Stimulated activated naive B cell treated with anti-CD40 and anti-IgM and Interleukin-4, amounts not matched to agents 10 μg/mL and 1 μg/mL and 100 μg/mL, for 72 hours (primary cell): Measurements from ENCODE around the gene KRTDAP.

ENCODE experiments used
- ATAC-seq, 2 donors: fragments of 150-1000 bp; cut with Tn5 transposase; replicated peaks; 2 replicates each; pipeline ENCODE4 v1.10.0; 2021; ENCODE audit warnings: moderate library complexity in 1 of 2
- DNase-seq: peaks from one replicate; pipeline ENCODE4 v3.0.0; 2021
- H3K27ac Mint-ChIP-seq: one replicate; pipeline ENCODE4 v1.8.0; 2022; ENCODE audit warnings: mild to moderate bottlenecking, mixed read lengths
- H3K27me3 Mint-ChIP-seq, 2 donors: one replicate each; pipeline ENCODE4 v1.8.0; 2022; ENCODE audit warnings: mixed read lengths in 2 of 2
- H3K36me3 Mint-ChIP-seq, 2 donors: one replicate each; pipeline ENCODE4 v1.8.0; 2022; ENCODE audit warnings: mixed read lengths in 2 of 2, mild to moderate bottlenecking in 1 of 2
- H3K4me1 Mint-ChIP-seq, 2 donors: one replicate each; pipeline ENCODE4 v1.8.0; 2022; ENCODE audit warnings: mixed read lengths in 2 of 2, mild to moderate bottlenecking in 1 of 2
- H3K4me3 Mint-ChIP-seq, 2 donors: one replicate each; pipeline ENCODE4 v1.8.0; 2022; ENCODE audit warnings: mild to moderate bottlenecking in 2 of 2, mixed read lengths in 2 of 2, moderate library complexity in 1 of 2
- H3K9me3 Mint-ChIP-seq, 2 donors: one replicate each; pipeline ENCODE4 v1.8.0; 2022; ENCODE audit warnings: mixed read lengths in 2 of 2, mild to moderate bottlenecking in 1 of 2

KRTDAP gene

DNA sequence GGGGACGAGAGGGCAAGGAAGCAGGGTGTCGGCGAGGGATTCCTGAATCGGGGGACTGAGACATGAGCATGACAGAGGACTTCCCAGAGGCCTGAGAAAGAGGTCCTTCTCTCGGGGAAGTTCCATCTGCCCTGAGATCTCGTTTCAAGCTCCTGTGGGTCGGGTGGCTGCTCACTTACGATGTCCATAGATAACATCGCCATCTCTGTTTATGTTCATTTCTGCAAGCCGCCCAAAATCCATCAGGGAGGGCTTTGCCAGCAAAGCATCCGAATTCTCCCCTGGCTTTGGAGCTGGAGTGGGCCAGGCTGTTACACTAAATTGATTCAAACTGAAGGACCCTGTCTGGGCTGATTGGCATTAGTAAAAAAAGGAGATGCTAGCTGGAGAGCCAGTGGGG lies 17.3 kb upstream of the KRTDAP start:
- Mint-ChIP-seq H3K4me1 (peaks cover 12 to 16% of the 10 kb centered on the region in 2 donors), H3K4me3 (no peak overlapping the region), H3K27me3 (peaks cover 66 to 83% of the 10 kb centered on the region in 2 donors), H3K27ac (no peak overlapping the region), H3K36me3 (no peaks in the 10 kb centered on the region), H3K9me3 (no peaks in the 10 kb centered on the region)
- ATAC-seq, result no peak
- DNase-seq, result no peak

DNA sequence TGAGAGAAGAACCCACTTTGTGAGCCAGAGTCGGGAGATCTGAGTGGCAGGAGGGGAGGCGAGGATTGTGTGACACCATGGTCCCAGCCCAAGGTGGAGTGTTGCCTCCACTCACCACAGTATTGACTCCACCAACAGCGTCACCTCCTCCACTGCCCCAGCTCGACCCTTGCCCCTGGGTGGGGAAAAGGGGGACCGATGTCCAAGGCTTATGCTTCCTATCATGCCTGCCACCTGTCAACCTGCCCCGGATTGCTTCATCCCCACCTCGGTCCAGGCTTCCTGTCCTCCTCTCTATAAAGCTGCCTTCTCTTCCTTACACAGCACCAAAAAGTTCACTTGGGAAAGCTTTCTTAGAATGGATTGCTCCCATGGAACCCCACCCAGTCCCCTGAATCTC lies 15.7 kb upstream of the KRTDAP start:
- H3K4me1 Mint-ChIP-seq, result peaks cover 11 to 16% of the 10 kb centered on the region in 2 donors
- H3K27ac Mint-ChIP-seq, result no peak overlapping the region

DNA sequence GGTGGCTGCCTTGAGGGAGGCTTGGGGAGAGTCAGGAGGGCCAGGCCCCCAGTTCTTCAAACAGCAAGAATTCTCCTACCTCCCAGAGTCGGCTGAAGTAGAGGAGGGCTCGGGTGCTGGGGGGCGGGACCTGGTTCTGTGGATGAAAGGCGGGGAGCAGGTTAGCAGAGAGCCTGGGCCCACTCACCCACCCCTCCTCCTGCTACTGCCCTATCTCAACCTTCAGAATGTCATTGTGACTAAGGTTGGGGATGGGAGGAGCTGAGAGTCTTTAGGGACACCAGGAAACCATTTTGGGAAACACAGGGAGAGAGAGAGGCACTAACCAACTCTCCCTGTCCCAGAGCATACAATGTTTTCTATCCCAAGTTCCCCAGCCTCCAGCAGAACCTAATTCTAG lies 12.5 kb upstream of the KRTDAP start:
- ATAC-seq (no peak), DNase-seq (no peak)
- H3K36me3 Mint-ChIP-seq, result no peaks in the 10 kb centered on the region
- no peaks in the 10 kb centered on the region for H3K9me3 Mint-ChIP-seq
- peaks cover 42 to 49% of the 10 kb centered on the region in 2 donors for H3K27me3 Mint-ChIP-seq
- no peak overlapping the region for H3K4me3 Mint-ChIP-seq
- H3K27ac Mint-ChIP-seq, result no peak overlapping the region
- peaks cover 0 to 1% of the 10 kb centered on the region in 2 donors for H3K4me1 Mint-ChIP-seq

More for the DNA sequence above, 15.7 kb upstream of the KRTDAP start:
- no peaks in the 10 kb centered on the region for H3K36me3 Mint-ChIP-seq
- DNase-seq (no peak), ATAC-seq (no peak)
- peaks cover 58 to 76% of the 10 kb centered on the region in 2 donors for H3K27me3 Mint-ChIP-seq
- no peak overlapping the region for H3K4me3 Mint-ChIP-seq
- H3K9me3 Mint-ChIP-seq, result no peaks in the 10 kb centered on the region

DNA sequence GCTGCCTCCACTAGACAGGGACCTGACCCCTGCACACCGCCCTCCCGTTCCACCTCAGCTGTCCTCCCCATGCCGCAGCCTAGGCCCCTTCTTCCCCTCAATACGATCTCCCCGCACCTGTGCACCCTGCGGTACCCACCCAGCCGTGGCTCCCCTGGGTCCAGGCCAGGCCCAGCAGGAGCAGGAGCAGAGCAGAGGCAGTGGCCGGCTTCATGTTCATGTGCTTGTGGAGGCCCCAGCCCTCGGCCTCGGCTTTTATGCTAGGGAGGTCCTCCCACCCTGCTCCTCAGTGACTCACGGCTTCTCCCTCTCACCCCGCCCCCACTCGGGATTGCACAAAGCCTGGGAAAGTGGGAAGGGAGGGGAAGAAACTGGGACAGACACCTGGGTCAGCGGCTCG lies 11.4 kb upstream of the KRTDAP start:
- no peak for ATAC-seq
- peaks cover 33 to 40% of the 10 kb centered on the region in 2 donors for H3K27me3 Mint-ChIP-seq
- H3K4me1 Mint-ChIP-seq, result peaks cover 0 to 1% of the 10 kb centered on the region in 2 donors
- no peak overlapping the region for H3K4me3 Mint-ChIP-seq
- no peaks in the 10 kb centered on the region for H3K9me3 Mint-ChIP-seq
- no peak for DNase-seq
- no peaks in the 10 kb centered on the region for H3K36me3 Mint-ChIP-seq
- H3K27ac Mint-ChIP-seq, result no peak overlapping the region

DNA sequence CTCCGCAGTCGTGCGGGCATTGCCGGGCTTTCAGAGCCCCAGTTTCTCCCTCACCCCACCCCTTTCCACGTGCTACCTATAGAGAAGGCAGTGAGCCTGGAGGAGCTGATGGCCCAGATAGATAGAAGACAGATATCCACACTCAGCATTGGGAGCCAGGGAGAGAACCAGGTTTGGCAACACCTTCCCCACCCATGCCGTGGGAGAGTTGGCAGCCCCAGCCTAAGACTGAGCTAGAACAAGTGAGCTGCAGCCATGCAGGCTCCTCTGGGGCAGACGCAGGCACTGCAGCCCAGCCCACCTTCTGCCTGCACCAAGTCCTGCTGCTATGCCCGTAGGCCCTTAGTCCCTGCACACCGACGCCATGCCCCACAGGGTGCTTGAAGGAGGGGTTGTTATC lies 10.3 kb upstream of the KRTDAP start:
- no peak for ATAC-seq
- Mint-ChIP-seq H3K9me3 (no peaks in the 10 kb centered on the region), H3K27me3 (peaks cover 25 to 31% of the 10 kb centered on the region in 2 donors), H3K4me3 (no peak overlapping the region), H3K4me1 (peaks cover under 1 to 1% of the 10 kb centered on the region in 2 donors), H3K36me3 (no peaks in the 10 kb centered on the region), H3K27ac (no peak overlapping the region)
- no peak for DNase-seq

DNA sequence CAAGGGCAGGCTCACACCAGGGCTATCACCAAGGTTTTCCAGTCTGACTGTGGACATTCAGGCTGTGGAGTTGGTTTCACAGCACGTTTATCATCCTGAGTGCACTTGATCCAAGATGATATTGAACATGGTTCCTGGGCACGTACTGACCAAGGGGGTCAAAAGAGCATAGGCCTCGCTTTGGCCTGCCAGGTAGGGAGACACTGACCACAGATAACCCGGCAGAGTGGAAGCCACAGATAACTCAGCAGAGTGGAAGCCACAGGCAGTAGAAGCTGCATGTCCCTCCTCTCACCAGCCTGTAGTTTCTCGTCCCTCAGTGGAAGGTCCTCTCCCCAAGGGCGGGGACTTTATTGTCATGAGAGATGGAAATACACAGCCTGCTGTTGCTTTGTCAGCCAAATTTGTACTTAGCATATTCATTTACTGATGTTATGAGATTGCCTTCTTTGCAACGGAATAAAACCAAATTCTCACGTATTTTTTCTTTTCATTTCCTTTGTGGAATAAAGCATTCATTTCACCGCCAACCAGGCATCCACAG lies 8.8 kb upstream of the KRTDAP start:
- Mint-ChIP-seq H3K27me3 (peaks cover 18 to 23% of the 10 kb centered on the region in 2 donors), H3K36me3 (no peaks in the 10 kb centered on the region), H3K27ac (no peak overlapping the region), H3K4me3 (no peak overlapping the region), H3K4me1 (peaks cover 5 to 11% of the 10 kb centered on the region in 2 donors), H3K9me3 (no peaks in the 10 kb centered on the region)
- DNase-seq (no peak), ATAC-seq (no peak)

DNA sequence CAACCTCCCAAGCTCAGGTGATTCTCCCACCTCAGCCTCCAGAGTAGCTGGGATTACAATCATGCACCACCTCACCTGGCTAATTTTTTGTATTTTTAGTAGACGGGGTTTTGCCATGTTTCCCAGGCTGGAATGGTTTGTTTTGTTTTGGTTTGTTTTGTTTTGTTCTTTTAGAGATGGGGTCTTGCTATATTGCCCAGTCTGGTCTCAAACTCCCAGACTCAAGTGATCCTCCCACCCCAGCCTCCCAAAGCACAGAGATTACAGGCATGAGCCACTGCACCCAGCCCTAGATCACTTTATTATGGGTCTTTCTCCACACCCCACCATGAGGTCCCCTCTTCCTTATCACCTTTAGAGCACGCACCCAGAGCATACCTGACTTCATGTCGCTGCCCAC lies 8.0 kb upstream of the KRTDAP start:
- no peak overlapping the region for H3K27ac Mint-ChIP-seq
- peaks cover 5 to 11% of the 10 kb centered on the region in 2 donors for H3K4me1 Mint-ChIP-seq
- DNase-seq, result no peak
- H3K36me3 Mint-ChIP-seq, result no peaks in the 10 kb centered on the region
- H3K4me3 Mint-ChIP-seq, result no peak overlapping the region
- no peaks in the 10 kb centered on the region for H3K9me3 Mint-ChIP-seq
- ATAC-seq, result no peak
- peaks cover 18 to 20% of the 10 kb centered on the region in 2 donors for H3K27me3 Mint-ChIP-seq

DNA sequence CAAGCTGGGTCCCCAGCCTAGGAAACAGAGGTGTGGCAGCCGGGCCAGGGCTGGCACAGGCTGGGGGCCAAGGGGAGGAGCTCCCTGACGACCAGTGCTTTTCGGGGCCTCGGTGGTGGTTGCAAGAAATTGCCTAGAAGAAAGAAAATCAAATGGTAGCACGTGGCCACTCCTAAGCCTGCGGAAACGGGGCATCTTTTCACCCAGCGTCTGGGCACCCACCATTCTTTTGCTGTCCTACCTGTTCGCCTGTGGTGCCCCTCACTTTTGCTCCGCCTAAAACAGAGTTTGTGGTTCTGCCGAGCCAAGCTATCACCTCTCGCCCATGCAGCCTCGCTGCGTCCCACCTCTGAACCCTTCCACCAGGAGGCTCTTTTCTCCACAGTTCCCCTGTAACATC lies 7.1 kb upstream of the KRTDAP start:
- DNase-seq (no peak), ATAC-seq (no peak)
- Mint-ChIP-seq H3K9me3 (no peaks in the 10 kb centered on the region), H3K4me3 (no peak overlapping the region), H3K27me3 (peaks cover 12 to 14% of the 10 kb centered on the region in 2 donors), H3K36me3 (no peaks in the 10 kb centered on the region), H3K4me1 (peaks cover 4 to 11% of the 10 kb centered on the region in 2 donors), H3K27ac (no peak overlapping the region)

DNA sequence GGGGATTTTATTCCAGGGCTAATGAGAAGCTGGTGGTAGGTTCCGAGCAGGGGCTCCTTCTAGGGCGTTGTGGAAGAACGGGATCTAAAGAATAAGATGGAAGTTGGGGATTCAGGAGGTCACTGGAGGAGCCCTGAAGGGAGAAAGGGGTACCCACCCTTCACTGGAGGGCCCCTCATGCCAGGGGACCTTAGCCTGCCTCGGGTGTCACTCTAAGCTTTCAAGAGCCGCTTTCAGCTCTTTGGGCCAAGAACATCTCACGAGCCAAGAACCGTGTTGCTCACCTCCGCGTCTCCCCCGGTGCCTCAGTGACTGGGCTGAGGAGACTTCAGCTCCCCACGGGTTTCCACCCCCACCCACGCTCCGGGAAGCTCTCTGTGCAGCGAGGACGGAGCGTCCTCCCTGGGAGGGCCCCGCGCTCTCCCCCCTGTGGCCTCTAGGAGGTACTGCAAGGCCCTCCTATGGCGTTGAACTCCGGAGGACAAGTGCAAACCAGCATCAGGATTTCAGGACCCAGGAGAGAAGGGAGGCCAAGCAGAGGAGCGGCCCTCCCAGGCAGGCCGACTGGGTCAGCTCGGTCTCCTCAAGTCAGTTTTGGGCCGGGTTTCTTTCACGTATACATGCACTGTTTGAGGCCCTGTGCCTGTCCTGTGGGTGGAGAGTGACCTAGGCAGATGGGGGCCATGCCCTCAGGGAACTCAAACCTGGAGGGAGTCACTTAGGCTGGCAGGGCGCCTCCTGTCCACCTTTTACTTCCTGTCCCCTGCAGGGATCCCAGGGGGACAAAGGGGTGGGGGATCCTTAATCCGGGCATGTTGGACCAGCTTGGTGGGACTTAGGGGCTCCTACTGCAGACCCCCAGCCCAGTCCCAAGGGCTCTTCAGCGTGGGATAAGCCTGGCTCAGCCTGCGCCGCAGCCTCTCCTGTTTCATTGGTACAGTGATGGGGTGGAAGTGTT lies 5.1 kb upstream of the KRTDAP start:
- Mint-ChIP-seq H3K27me3 (peaks cover 9 to 14% of the 10 kb centered on the region in 2 donors), H3K36me3 (no peaks in the 10 kb centered on the region), H3K27ac (no peak overlapping the region), H3K9me3 (no peaks in the 10 kb centered on the region), H3K4me3 (peak overlapping the region; percentile 67 to 68), H3K4me1 (peaks cover 4 to 11% of the 10 kb centered on the region in 2 donors)
- ATAC-seq (peak; percentile 92), DNase-seq (peak; percentile 48)

DNA sequence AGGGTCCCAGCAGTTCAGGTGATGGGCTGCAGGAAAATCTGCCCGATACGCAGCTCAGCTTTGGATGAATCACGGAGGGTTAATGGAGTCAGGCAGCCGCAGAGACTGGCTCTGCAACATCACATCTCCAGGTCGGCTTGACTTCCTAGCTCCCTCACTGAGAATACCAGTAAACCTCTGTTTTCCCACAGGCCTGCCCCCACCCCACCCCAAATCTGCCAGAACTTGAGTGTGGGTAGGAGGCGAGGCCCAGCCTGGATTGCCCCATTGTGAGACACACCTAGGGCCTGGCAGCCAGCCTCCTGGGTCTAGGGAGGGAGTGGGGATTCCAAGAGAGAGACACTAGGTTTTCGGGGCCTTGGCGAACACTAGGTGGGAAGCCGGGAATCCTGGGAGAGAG lies 3.7 kb upstream of the KRTDAP start:
- peaks cover 15 to 20% of the 10 kb centered on the region in 2 donors for H3K27me3 Mint-ChIP-seq
- ATAC-seq, result no peak
- no peak overlapping the region for H3K4me3 Mint-ChIP-seq
- DNase-seq, result no peak
- H3K9me3 Mint-ChIP-seq, result no peaks in the 10 kb centered on the region
- peaks cover 4 to 11% of the 10 kb centered on the region in 2 donors for H3K4me1 Mint-ChIP-seq
- no peaks in the 10 kb centered on the region for H3K36me3 Mint-ChIP-seq
- H3K27ac Mint-ChIP-seq, result no peak overlapping the region

DNA sequence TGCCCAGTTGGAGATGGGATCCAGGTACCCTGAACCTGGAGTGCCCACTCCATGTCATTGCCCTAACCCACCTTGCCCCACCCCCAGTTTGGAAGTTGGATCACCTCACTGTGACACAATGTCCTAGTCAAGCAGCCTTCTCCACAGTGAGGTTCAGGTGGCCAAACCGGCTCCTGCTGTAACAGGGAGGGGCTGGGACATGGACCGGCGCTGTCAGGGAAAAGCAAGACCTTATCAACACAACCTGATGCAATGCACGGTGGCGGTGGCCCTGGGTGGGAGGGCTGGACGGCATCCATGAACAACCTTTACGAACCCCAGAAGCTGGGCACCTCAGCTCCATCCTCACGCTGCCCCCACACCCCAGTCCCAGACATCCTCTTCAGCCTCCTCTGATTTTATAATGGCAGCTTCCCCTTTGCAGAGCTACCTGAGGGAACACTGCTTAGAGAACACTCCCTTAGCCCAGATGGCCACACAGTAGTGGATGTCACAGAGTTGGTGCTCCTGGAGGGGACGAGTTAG lies 1.6 kb upstream of the KRTDAP start:
- Mint-ChIP-seq H3K4me3 (no peak overlapping the region), H3K36me3 (no peaks in the 10 kb centered on the region), H3K27me3 (peaks cover 20 to 29% of the 10 kb centered on the region in 2 donors), H3K9me3 (no peaks in the 10 kb centered on the region), H3K4me1 (peaks cover 4 to 11% of the 10 kb centered on the region in 2 donors), H3K27ac (no peak overlapping the region)
- ATAC-seq, result no peak
- no peak for DNase-seq

DNA sequence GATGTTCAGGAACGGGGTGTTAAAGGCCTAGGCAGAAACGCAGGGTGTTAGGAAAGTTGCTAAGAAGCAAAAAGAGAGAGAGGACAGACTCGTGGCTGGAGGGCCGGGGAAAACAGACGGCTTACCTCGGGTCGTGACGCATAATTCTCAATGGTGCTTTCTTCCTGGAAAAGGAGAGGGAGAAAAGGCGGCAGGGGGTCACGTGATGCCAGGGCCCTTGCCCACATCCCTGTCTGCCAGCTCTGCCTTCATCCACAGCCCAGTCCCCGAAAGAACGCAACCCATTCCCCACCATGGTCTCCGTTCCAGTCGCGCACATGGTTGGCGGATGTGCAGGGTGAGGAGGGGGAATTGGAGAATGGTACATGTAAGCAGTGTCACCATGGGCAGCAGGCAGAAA lies 1.6 kb downstream of the KRTDAP start:
- H3K9me3 Mint-ChIP-seq, result no peaks in the 10 kb centered on the region
- no peaks in the 10 kb centered on the region for H3K36me3 Mint-ChIP-seq
- no peak overlapping the region for H3K4me3 Mint-ChIP-seq
- no peak overlapping the region for H3K27ac Mint-ChIP-seq
- ATAC-seq (no peak), DNase-seq (no peak)
- H3K27me3 Mint-ChIP-seq, result peaks cover 16 to 33% of the 10 kb centered on the region in 2 donors
- H3K4me1 Mint-ChIP-seq, result peaks cover 9 to 13% of the 10 kb centered on the region in 2 donors

DNA sequence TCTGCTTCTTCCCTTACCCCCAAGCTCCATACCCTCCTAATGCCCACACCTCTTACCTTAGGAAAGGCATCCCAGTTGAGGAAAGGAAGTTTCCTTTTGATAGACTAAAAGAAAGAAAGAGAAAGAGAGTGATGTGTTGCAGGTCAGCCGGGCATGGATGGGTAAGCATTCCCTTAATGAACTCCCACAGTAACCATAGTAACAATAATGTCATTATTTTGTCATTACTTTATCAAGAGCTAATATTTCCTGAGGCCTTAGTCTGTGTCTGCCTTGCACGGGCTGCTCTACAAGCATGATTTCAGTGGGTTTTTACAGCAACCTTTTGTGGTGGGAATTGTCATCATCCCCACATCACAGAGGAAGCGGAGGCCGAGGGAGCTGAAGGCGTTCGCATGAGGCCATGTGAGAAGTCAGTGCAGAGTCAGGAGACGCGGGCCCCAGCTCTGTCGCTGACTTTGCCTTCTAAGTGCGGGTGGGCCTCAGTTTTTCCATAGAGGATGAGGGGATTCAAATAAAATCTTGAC lies 2.5 kb downstream of the KRTDAP start:
- DNase-seq (no peak), ATAC-seq (no peak)
- no peak overlapping the region for H3K4me3 Mint-ChIP-seq
- peaks cover 16 to 33% of the 10 kb centered on the region in 2 donors for H3K27me3 Mint-ChIP-seq
- H3K9me3 Mint-ChIP-seq, result no peaks in the 10 kb centered on the region
- H3K27ac Mint-ChIP-seq, result no peak overlapping the region
- no peaks in the 10 kb centered on the region for H3K36me3 Mint-ChIP-seq
- peaks cover 9 to 13% of the 10 kb centered on the region in 2 donors for H3K4me1 Mint-ChIP-seq

DNA sequence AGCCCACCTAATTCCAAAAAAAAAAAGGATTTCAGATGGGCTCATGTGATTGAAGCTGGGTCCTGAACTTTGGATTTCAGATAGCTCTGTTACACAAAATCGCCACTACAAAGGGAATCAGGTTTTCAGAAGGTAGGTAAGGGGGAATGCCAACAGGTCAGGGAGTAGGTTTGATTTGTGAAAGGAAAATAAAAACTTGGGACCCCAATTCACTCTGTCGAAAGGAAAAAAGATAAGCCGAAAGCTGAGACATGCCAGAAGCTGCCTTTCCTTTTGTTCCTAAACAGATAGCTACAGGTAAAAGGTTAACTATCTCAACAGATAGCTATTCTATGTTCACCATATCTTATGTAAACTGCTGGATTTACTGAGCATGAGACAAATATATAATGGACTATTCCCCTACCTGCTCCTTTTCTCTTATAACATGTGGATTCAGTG lies 4.0 kb downstream of the KRTDAP start:
- DNase-seq (no peak), ATAC-seq (no peak)
- Mint-ChIP-seq H3K9me3 (no peaks in the 10 kb centered on the region), H3K27ac (no peak overlapping the region), H3K27me3 (peaks cover 14 to 30% of the 10 kb centered on the region in 2 donors), H3K36me3 (no peaks in the 10 kb centered on the region), H3K4me1 (peaks cover 9 to 13% of the 10 kb centered on the region in 2 donors), H3K4me3 (no peak overlapping the region)
